Endothelial cell of umbilical vein (primary cell): ENCODE data around the gene DENND4C. TPM values are rescaled to one million over a fixed set of nuclear protein-coding genes. Genes with fewer than 3 reads are reported as not detected.

Experiments used
- BruUV-seq: library from RNA; stranded (reverse); fragments of 400-500 nt; replicated peaks from 2 replicates; lab custom pipeline; 2021; lab: Mats Ljungman, UMichigan
- CTCF ChIA-PET: fragments of 300-600, 350-600 bp; sonication (Branson Sonifier 250); formaldehyde crosslinking; loops from one replicate; lab custom pipeline; 2021; ENCODE audit warnings: antibody characterized with exemption, inconsistent platforms; lab: Charles Lee
- POLR2A ChIA-PET: fragments of 300-600, 350-600 bp; sonication (Branson Sonifier 250); formaldehyde crosslinking; loops from one replicate; lab custom pipeline; 2021; ENCODE audit warnings: antibody characterized with exemption, inconsistent platforms; lab: Charles Lee
- DNase-seq: peaks from one replicate; pipeline ENCODE4 v3.0.0-alpha.2; 2011; ENCODE audit warnings: low read depth, low spot score
- FAIRE-seq: peaks from 2 replicates; lab custom pipeline; 2011; peaks lifted over from hg19 to GRCh38; lab: Jason Lieb, UNC
- H2AFZ ChIP-seq: 2 replicates; pipeline ENCODE4 v1.6.0; 2012; ENCODE audit warnings: low read depth, low read length, control low read depth, inconsistent platforms
- H3K27ac ChIP-seq: 2 replicates; pipeline ENCODE4 v1.5.1; 2011; ENCODE audit warnings: low read depth, mild to moderate bottlenecking, control low read depth, low read length, moderate library complexity; ENCODE audit not compliant: insufficient read depth
- H3K27me3 ChIP-seq, 2 experiments: 2 replicates each; pipeline versions ENCODE4 v1.6.0 to v1.6.1; 2011; ENCODE audit warnings: low read length in 2 of 2, mixed read lengths in 1 of 2; ENCODE audit not compliant: control insufficient read depth in 2 of 2, insufficient read depth in 2 of 2
- H3K36me3 ChIP-seq, 2 experiments: 2 replicates in 1 of 2; 3 replicates in 1 of 2; pipeline ENCODE4 v1.5.1; 2011; ENCODE audit warnings: low read length in 2 of 2, mild to moderate bottlenecking in 1 of 2, moderate library complexity in 1 of 2; ENCODE audit not compliant: control insufficient read depth in 2 of 2, insufficient read depth in 2 of 2; ENCODE audit errors: extremely low read depth in 1 of 2
- H3K4me1 ChIP-seq: 3 replicates; pipeline ENCODE4 v1.5.1; 2011; ENCODE audit warnings: mild to moderate bottlenecking, low read length; ENCODE audit not compliant: control insufficient read depth, insufficient read depth; ENCODE audit errors: extremely low read depth
- H3K4me2 ChIP-seq: 2 replicates; pipeline ENCODE4 v1.6.1; 2011; ENCODE audit warnings: low read length, control low read depth, mixed read lengths; ENCODE audit not compliant: insufficient read depth
- H3K4me3 ChIP-seq, 3 experiments: fragments of 200-600 bp in 1 of 3; sonication (generic), shearing (Covaris generic) in 1 of 3; replicated peaks in 1 of 3; 2 replicates each; pipeline ENCODE4 v1.5.1; 2011 to 2016; ENCODE audit warnings: control low read depth in 3 of 3, low read length in 3 of 3, mild to moderate bottlenecking in 2 of 3, inconsistent platforms in 1 of 3, low read depth in 1 of 3, moderate library complexity in 1 of 3; ENCODE audit not compliant: insufficient read depth in 1 of 3
- H3K79me2 ChIP-seq: 2 replicates; pipeline ENCODE4 v1.6.0; 2012; ENCODE audit warnings: low read length, inconsistent platforms; ENCODE audit not compliant: control insufficient read depth, insufficient read depth
- H3K9ac ChIP-seq: replicated peaks from 2 replicates; pipeline ENCODE3; 2011; ENCODE audit warnings: low read length, control low read depth; ENCODE audit not compliant: insufficient read depth; ENCODE audit errors: extremely low read depth
- H3K9me1 ChIP-seq: replicated peaks from 3 replicates; pipeline ENCODE4 v1.6.0; 2011; ENCODE audit warnings: mild to moderate bottlenecking, low read length; ENCODE audit not compliant: control insufficient read depth, insufficient read depth; ENCODE audit errors: extremely low read depth
- H3K9me3 ChIP-seq: replicated peaks from 2 replicates; pipeline ENCODE4 v1.5.1; 2012; ENCODE audit warnings: low read length, inconsistent platforms; ENCODE audit not compliant: control insufficient read depth, insufficient read depth
- H4K20me1 ChIP-seq: replicated peaks from 2 replicates; pipeline ENCODE3; 2011; ENCODE audit warnings: mild to moderate bottlenecking, low read length; ENCODE audit not compliant: control insufficient read depth, insufficient read depth; ENCODE audit errors: extremely low read depth
- EZH2 ChIP-seq: IDR thresholded peaks from 2 replicates; pipeline ENCODE4 v1.6.1; 2012; ENCODE audit warnings: borderline replicate concordance, low read depth, mild to moderate bottlenecking, moderate library complexity, low read length, inconsistent platforms; ENCODE audit not compliant: severe bottlenecking
- FOS ChIP-seq: IDR thresholded peaks from 2 replicates; pipeline ENCODE4 v1.6.1; 2011; ENCODE audit warnings: mild to moderate bottlenecking, low read length, moderate library complexity, borderline replicate concordance; ENCODE audit not compliant: insufficient read depth
- GATA2 ChIP-seq: IDR thresholded peaks from 2 replicates; pipeline ENCODE4 v1.7.0; 2011; ENCODE audit warnings: low read depth, mild to moderate bottlenecking, moderate library complexity, mixed read lengths, low read length; ENCODE audit not compliant: insufficient read length, insufficient read depth
- JUN ChIP-seq: IDR thresholded peaks from 2 replicates; pipeline ENCODE4 v1.6.1; 2011; ENCODE audit warnings: borderline replicate concordance, low read depth; ENCODE audit not compliant: insufficient read length, insufficient read depth
- MYC ChIP-seq: IDR thresholded peaks from one replicate; pipeline ENCODE4 v1.6.1; 2011; ENCODE audit warnings: mild to moderate bottlenecking, low read depth, low read length
- POLR2A ChIP-seq: IDR thresholded peaks from 2 replicates; pipeline ENCODE4 v1.6.1; 2012; ENCODE audit warnings: low read depth, mild to moderate bottlenecking, control low read depth, low read length
- POLR2AphosphoS5 ChIP-seq: IDR thresholded peaks from 2 replicates; pipeline ENCODE4 v1.6.1; 2012; ENCODE audit warnings: low read depth, mild to moderate bottlenecking, control low read depth, low read length, moderate library complexity; ENCODE audit not compliant: insufficient read depth
- dilution Hi-C: fragments of 300-500 bp; cut with MboI; formaldehyde crosslinking; loops from one replicate; pipeline ENCODE4 v1.15.0; 2019; ENCODE audit warnings: low sequenced_read_pairs; ENCODE audit not compliant: extremely low pct_ligation_motif_present
- intact Hi-C: fragments of 100-400 bp; cut with micrococcal nuclease; formaldehyde crosslinking; loops from one replicate; pipeline ENCODE4 v1.10.0; 2022
- polyA plus RNA-seq, 4 experiments: library from polyadenylated mRNA; depleted of rRNA in 3 of 4; stranded (reverse) in 3 of 4; unstranded in 1 of 4; fragments of >200 nt; gene quantifications; 2 replicates each; pipeline versions ENCODE4 v1.2.1 to v1.2.3, GENCODE V29; 2011 to 2012; ENCODE audit warnings: missing spikeins in 1 of 4
- total RNA-seq: library from RNA; stranded (reverse); gene quantifications from 2 replicates; pipeline ENCODE4 v1.2.3, GENCODE V29; 2021
- TF ChIP-seq, protein P1 (sequence below): IDR thresholded peaks from 2 replicates; pipeline ENCODE4 v1.6.1; 2011; ENCODE audit not compliant: insufficient read depth, insufficient read length
- TF ChIP-seq, protein P2 (sequence below), 2 donors: IDR thresholded peaks; 1 replicate in 1 of 2; 2 replicates in 1 of 2; pipeline ENCODE4 v1.5.1; 2011; ENCODE audit warnings: low read length in 2 of 2, mild to moderate bottlenecking in 2 of 2, moderate library complexity in 2 of 2, control low read depth in 1 of 2, inconsistent platforms in 1 of 2, low read depth in 1 of 2; ENCODE audit not compliant: insufficient read depth in 1 of 2; ENCODE audit errors: extremely low read depth in 1 of 2

DENND4C gene
- total and polyA plus RNA-seq, 2 donors (not counting 3 experiments of a cell fraction or from before 2014, with no cell fraction given): 9.6 to 36.8 TPM

DNA sequence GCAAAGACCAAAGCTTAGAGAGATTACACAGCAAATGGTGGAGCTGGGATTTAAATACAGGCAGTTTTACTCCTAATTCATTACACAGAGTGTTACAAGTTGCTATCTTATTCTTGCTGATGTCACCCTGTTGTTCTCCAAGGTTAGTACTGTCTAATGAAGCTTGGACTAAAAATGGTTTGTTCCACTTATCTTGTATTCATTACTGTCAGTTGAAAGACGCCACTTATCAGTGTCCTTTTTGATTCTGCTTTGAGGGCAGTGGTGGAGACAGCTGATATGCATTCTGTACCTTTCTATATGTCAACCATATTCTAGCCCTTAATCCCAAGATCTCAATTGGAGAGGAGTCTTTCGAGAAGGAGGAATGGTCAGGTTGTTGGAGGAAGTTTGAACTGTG lies 14.0 kb upstream of the DENND4C start:
- DNase-seq (no peak), FAIRE-seq (no peak)
- no peaks in the 10 kb centered on the region for H3K4me1 ChIP-seq
- H3K4me2 ChIP-seq: no peak overlapping the region
- no peaks in the 10 kb centered on the region for H3K36me3 ChIP-seq
- TF ChIP-seq, protein P1, sequence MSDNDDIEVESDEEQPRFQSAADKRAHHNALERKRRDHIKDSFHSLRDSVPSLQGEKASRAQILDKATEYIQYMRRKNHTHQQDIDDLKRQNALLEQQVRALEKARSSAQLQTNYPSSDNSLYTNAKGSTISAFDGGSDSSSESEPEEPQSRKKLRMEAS: no peak
- no peak for TF ChIP-seq FOS
- no peak for TF ChIP-seq EZH2
- TF ChIP-seq POLR2A: no peak
- no peak for TF ChIP-seq GATA2
- no peak for TF ChIP-seq MYC
- TF ChIP-seq POLR2AphosphoS5: no peak
- no peak for TF ChIP-seq JUN
- TF ChIP-seq, protein P2, sequence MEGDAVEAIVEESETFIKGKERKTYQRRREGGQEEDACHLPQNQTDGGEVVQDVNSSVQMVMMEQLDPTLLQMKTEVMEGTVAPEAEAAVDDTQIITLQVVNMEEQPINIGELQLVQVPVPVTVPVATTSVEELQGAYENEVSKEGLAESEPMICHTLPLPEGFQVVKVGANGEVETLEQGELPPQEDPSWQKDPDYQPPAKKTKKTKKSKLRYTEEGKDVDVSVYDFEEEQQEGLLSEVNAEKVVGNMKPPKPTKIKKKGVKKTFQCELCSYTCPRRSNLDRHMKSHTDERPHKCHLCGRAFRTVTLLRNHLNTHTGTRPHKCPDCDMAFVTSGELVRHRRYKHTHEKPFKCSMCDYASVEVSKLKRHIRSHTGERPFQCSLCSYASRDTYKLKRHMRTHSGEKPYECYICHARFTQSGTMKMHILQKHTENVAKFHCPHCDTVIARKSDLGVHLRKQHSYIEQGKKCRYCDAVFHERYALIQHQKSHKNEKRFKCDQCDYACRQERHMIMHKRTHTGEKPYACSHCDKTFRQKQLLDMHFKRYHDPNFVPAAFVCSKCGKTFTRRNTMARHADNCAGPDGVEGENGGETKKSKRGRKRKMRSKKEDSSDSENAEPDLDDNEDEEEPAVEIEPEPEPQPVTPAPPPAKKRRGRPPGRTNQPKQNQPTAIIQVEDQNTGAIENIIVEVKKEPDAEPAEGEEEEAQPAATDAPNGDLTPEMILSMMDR (IDR thresholded peaks at IDR 0.05; ENCODE audit: extremely low read depth in 1 of 2, insufficient read depth in 1 of 2, low read depth in 1 of 2, low read length in 2 of 2): no peak
- H3K27ac ChIP-seq: no peak overlapping the region
- H3K9me3 ChIP-seq: no peaks in the 10 kb centered on the region
- H3K27me3 ChIP-seq: no peaks in the 10 kb centered on the region
- H3K9me1 ChIP-seq: no peaks in the 10 kb centered on the region
- H3K9ac ChIP-seq: no peak overlapping the region
- ChIA-PET POLR2A (no interaction called here), CTCF (interaction anchor here (1.2 kb wide), 1 partner anchor 249 kb away, joined by 4 read pairs; no protein-coding TSS in a partner anchor)
- BruUV-seq: no TSS peak
- dilution Hi-C loops: no loop called here
- H2AFZ ChIP-seq: peak overlapping the region; percentile 50
- H3K4me3 ChIP-seq: no peak overlapping the region
- no peaks in the 10 kb centered on the region for H4K20me1 ChIP-seq
- intact Hi-C loops: no loop called here
- H3K79me2 ChIP-seq: no peaks in the 10 kb centered on the region
